ENCODE results near the gene ZDHHC7.

DNA sequence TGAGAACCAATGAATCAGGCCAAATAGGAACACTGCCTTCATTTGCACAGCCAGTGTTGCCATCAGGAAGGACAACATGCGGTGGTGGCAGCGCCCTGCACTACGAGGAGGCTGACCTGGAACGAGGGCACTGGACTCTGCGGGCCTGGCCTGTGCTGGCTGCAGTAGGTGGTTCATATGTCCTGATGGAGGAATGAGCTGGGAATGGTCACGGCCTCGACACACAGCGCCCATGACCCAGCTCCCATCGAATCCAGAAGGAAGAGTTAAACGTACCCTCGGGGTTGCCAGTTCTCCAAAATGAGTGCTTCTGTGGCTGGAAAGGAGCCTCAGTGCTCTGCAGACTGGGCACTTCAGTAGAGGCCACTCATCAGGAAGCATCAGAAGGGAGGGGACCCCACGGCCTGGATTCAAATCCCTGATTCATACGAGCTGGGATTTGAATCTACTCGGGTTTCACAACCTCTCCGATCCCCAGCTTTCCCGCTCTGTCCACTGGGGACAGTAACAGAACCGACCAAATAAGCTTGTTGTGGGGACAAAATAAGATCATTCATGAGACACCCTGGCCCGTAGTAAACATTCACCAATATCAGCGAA lies 85.5 kb downstream of the ZDHHC7 start:
- TF ChIP-seq, protein P1, sequence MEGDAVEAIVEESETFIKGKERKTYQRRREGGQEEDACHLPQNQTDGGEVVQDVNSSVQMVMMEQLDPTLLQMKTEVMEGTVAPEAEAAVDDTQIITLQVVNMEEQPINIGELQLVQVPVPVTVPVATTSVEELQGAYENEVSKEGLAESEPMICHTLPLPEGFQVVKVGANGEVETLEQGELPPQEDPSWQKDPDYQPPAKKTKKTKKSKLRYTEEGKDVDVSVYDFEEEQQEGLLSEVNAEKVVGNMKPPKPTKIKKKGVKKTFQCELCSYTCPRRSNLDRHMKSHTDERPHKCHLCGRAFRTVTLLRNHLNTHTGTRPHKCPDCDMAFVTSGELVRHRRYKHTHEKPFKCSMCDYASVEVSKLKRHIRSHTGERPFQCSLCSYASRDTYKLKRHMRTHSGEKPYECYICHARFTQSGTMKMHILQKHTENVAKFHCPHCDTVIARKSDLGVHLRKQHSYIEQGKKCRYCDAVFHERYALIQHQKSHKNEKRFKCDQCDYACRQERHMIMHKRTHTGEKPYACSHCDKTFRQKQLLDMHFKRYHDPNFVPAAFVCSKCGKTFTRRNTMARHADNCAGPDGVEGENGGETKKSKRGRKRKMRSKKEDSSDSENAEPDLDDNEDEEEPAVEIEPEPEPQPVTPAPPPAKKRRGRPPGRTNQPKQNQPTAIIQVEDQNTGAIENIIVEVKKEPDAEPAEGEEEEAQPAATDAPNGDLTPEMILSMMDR (conservative IDR thresholded peaks at IDR 0.05 in 1 of 2, IDR thresholded peaks at IDR 0.05 in 1 of 2; ENCODE audit: extremely low read depth in 1 of 2, insufficient read depth in 1 of 2, low read depth in 1 of 2, low read length in 2 of 2), result no peak
- no peak for TF ChIP-seq EZH2 (IDR thresholded peaks at IDR 0.05; ENCODE audit: borderline replicate concordance, low read length)
